NCI-H2107 treated with DMSO at 0.1 percent for 48 hours (cell line): ENCODE results near the gene CCDC191.

Experiments
- DNase-seq: peaks from one replicate; lab custom pipeline; 2025; ENCODE audit not compliant: unreplicated experiment; lab: John Stamatoyannopoulos, UW

Gene CCDC191

DNA sequence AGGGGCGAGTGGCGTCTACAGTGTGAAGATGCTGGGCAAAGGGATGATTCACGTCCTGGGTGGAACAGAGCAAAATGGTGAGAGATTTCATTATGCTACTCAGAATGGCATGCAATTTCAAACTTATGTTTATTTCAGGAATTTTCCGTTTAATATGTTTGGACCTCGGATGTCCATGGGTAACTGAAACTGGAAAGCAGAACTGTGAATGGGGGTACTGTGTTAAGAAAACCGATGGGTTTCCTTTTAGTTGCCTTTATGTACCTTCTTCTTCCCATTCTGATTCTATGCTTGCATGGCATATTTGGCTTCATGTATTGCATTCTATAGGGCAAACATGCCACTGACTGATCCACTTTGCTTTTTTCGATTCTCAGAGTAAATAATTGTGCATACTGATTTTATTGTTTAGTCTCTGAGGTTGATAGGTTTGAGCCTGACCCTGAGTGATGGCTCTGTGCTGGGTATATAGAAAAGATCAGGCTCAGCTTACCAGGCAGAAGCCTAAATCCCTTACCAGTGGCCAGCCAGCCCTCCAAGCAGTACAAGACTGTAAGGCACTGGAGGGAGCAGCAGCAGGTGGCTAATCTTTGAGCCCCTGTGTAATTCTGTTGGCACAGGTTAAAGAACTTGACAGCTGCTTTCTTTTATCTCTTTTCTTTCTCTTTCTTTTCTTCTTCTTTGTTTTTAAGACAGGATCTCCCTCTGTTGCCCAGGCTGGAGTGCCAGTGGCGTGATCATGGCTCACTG is 4.8 kb upstream of the CCDC191 start:
- DNase-seq = no peak

DNA sequence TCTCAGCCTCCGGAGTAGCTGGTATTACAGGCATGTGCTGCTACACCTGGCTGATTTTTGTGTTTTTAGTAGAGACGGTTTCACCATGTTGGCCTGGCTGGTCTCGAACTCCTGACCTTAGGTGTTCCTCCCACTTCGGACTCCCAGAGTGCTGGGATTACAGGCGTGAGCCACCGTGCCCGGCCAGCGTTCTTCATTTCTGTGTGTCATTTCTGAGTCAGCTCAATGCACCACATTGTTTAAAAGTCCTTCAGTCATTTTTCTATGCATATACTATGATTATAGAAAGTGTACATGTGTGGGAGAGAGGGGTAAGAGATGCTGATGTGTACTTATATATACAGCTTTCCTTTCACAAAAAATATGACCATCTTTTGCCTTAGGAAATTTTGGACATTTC is 2.3 kb upstream of the CCDC191 start:
- DNase-seq = no peak

- no peak for DNase-seq
Observed at GRCh38 chr3:114057011-114057347, 653 bp upstream of the CCDC191 start.

GRCh38 chr3:114052216-114052615 is 4.1 kb downstream of the CCDC191 start:
- no peak for DNase-seq

DNA sequence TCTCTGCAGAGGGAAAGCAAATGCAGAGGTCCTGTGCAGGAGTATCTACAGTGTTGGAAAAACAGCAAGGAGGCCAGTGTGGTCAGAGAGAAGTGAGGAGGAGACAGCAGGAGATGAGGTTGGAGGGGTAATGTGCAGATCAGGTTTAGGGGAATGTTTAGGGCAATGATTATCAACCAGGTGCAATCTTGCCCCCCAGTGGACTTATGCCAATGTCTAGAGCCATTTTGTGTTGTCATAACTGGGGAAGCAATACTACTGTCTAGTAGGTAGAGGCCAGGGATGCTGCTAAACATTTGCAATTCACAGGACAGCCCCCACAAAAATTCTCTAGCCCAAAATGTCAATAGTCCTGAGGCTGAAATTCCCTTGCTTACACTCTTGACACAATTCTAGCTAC is 13.1 kb downstream of the CCDC191 start:
- DNase-seq = no peak

DNA sequence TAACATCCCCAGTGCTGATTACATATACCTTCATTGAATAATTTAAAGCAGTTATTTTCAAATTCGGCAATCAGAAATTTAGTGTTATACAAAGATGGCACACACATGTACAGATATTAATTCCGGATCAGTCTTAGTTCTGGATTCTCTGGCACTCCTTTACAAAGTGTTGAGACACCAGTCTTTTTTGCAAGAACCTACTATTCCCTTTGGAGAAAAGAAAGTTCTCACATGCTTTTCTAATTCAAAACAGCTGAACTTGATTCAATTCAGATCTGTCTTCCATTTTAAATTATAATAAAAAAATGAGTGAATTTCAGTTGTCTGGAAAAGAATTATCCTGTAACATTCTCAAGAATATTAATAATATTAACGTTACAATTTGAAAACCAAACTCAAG is 20.4 kb downstream of the CCDC191 start:
- no peak for DNase-seq

DNA sequence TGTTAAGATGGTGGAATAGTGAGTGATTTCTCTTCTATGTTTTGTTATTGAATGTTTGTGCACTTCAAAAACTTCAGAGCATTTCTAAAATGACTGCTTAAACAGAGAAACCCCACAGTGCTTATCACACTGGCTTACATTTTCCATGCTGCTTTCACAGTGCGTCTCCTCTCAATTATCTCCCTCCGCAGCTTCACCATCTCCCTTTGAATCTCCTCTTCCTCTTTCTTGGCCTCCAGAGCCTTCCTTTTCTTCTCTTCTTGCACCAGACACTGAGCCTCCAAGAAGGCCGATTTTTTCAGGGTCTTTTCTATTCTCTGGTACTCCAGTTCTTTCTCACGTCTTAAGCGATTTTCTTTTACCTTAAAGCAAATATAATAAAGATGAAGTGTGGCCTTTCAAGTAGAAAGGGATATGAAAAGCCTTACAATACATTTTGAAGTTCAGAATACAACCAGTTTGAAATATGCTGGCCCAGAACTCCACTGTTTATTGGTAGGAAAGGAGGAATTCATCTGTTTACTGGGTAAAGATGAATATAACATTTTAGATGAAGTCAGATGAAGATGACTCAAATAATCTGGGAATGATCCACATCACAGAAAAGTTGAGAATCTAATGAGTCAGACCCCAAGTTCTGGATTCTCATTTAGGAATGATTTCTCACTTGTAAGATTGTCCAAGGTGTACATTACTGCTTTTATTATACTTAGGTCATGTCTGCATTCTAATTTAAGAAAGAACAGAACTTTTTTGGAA is 21.4 kb downstream of the CCDC191 start:
- DNase-seq = no peak

DNA sequence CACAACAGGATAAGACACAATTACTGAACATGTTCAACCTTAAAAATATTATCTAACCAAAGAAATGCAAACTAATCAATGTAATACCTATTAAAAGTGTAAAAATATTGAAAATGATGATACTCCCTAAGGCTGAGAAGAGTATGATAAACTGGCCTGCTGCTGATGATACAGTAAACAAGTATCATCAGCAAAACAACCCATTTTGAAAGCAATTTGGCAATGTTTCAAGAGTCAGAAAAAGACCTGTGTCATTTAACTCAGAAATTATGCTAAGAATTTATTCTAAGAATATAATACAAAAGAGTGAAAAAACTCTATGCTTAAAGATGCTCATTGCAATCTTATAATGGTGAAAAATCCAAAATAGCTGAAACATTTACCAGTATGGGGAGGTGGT is 22.1 kb downstream of the CCDC191 start:
- no peak for DNase-seq

DNA sequence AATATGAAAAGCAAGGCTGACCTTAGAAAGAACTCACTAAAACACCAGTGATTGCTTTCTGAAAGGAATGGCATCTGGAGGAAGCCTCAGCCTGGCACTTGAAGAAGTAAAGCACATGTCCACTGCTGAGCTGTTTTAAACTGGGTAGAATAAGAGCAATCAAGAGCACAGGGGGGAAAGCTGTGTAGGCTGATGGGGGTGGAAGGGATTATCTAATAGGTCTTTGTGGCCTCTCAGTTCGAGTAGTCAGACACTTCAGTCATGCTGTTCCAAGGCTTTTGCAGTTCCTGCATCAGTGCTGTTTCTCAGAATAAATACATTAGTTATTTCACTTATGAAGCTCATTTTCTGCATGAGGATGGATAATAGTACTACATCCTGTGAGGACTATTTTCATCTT is 22.6 kb downstream of the CCDC191 start:
- no peak for DNase-seq

GRCh38 chr3:114026331-114026730 is 30.0 kb downstream of the CCDC191 start:
- no peak for DNase-seq

GRCh38 chr3:114025451-114025850 is 30.9 kb downstream of the CCDC191 start:
- no peak for DNase-seq

GRCh38 chr3:114022145-114022802 is 34.1 kb downstream of the CCDC191 start:
- DNase-seq = no peak

DNA sequence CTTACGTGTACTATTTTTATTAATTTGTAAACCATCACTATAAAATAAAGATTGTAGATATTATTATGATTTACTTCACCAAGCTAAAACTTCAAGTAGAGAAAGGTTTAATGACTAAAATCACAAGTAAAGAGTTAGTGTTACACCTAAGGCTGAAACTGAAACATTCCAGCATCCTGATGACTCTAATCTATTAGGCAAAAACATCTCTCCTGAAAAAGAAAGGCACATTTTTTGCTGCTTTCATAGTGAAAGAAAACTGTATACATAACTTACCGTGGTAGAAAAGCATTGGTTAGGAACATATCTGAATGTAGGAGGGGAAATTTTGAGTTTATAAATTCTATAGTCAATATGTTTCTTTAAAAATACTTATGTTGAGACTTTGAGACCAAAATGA is 35.4 kb downstream of the CCDC191 start:
- DNase-seq = no peak

- DNase-seq = no peak
Observed at GRCh38 chr3:114019486-114019885, 36.8 kb downstream of the CCDC191 start.

- DNase-seq = no peak
Observed at GRCh38 chr3:114014211-114014610, 42.1 kb downstream of the CCDC191 start.

- DNase-seq = no peak
Observed at GRCh38 chr3:114011059-114011797, 45.1 kb downstream of the CCDC191 start.

DNA sequence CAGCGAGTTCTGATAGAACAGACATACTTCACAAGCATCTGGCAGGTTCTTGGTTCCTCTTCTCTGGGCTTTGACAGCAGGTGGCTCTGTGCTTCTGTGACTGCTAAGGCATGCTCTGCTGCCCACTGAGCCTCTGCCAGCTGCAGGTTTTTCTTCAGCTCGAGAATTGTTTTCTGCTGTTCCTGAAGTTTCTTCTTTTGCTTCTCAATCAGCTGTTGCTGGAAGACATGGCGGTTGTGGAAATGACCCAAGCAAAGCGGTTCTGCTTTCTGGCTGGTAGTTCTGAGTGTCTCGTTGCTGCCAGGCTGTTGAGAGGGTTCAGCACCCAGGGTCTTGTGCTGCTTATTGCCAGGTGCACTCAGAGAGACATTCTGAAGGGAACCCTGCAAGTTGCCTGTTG is 50.8 kb downstream of the CCDC191 start:
- no peak for DNase-seq

- DNase-seq = no peak
Observed at GRCh38 chr3:113985541-113985940, 70.8 kb downstream of the CCDC191 start.

GRCh38 chr3:113983544-113983943 is 72.8 kb downstream of the CCDC191 start:
- no peak for DNase-seq

- DNase-seq = no peak
Observed at GRCh38 chr3:113981803-113982202, 74.5 kb downstream of the CCDC191 start.

GRCh38 chr3:113979916-113980315 is 76.4 kb downstream of the CCDC191 start:
- no peak for DNase-seq

- no peak for DNase-seq
Observed at GRCh38 chr3:113977822-113978221, 78.5 kb downstream of the CCDC191 start.
